ENCODE results near the gene TTC23.
"Not testable (repeated sequence)": the region's sequence is repeated elsewhere in the genome, so short reads cannot be mapped to it uniquely, and the experiment has no call there.

GRCh38 chr15:99111641-99112040, 137.7 kb downstream of the TTC23 start:
- not testable (repeated sequence) for TF ChIP-seq CTCF, POLR2A (IDR thresholded peaks at IDR 0.05)

Measured in thyroid gland (tissue), 4 donors.